Measurements from ENCODE around the gene OVCA2.

DNA sequence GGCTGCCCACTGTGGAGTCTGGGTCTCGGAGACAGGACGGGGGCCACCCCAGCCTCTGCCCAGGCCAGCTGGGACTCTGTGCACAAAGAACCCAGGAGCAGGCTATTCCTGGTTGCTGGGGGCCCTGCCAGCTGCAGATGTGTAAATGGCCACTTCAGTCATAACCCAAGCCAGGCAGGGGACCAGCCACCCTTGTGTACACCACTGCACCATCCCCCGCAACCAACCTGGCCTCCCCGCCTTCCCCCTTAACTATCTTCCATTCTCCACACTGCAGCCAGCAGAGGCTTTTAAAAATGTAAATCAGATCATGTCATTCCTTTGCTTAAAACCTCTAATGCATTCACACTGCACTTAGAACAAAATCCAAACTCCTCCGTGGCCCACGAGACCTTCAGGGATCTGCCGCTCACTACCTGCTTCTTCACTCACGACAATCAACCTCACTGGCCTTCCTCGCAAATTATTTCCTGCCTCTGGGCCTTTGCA lies 45.0 kb upstream of the OVCA2 start:
- no peak for TF ChIP-seq POLR2A (IDR thresholded peaks at IDR 0.05; ENCODE audit: low read depth, low read length)
- TF ChIP-seq POLR2AphosphoS5 (IDR thresholded peaks at IDR 0.05; ENCODE audit: low read depth, low read length), result no peak

All from GM12892 (cell line).